CD4-positive, alpha-beta T cell treated with Interleukin-2 at 100 ng/mL for 4 hours (primary cell): ENCODE results near the gene REXO5.

Source experiments
- DNase-seq: peaks from one replicate; pipeline ENCODE4 v3.0.0-alpha.2; 2020; ENCODE audit warnings: low spot score

Gene REXO5

DNA sequence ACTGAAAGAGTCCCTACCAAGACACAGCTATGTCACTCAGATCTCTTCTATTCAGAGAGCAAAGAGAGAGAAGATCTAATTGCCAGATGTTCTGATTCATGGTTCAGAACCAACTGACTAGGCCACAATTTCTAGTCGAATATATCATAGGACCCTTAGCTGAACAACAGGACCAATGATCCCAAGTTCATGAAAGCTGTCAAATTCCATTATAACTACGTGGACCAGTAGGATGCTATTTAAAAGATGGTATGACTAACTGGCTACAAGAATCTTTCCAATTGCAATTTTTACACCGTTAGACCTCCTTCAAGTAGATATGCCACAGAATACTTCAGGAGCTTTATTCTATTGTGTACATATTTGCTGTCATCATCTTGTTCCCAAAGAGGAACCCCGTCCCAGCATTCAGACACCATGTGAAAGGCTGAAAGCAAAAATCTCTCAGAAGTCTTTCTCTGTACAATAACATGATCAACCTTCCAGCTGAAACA lies 67.8 kb downstream of the REXO5 start:
- DNase-seq = no peak

- no peak for DNase-seq
Measured at GRCh38 chr16:20875355-20875650, 69.0 kb downstream of the REXO5 start.

GRCh38 chr16:20878682-20879147 lies 72.4 kb downstream of the REXO5 start:
- DNase-seq = no peak

DNA sequence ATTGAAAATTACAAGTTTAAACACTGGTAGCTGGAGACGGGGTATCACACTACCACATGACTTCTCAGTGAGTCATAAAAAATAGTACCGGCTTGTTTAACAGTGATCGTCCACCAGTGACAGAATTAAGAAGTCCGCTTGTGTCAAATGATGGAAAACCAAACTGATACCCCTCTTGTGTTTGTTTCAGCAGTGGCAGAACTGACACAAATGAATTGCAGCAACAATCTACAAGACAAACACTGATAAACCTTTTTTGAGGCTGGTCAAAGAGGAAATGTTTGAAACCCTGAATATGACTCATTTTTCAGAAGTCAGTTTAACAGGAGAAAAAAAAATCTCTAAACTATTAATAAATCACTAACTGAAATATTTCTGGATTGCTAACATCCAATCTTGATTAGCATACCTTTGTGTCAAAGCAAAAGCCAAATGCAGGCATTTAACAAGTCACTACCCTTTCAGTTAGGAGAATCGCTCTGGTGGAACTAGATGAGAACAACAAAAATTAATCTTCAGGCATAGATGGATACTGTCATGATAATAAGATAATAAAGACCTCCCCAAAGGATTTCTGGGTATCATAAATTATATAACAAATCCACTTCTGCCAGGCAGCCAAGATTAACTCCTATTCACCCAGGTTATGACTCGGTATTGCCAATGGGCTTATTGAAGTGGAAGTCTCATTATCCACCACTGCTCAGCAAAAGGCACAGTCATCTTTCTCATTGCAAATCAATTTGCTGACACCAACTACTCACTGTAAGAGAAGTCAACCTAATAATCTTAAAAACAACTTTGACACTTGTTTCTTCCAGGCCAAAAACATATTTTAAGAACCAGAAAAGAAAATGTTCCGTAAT lies 73.1 kb downstream of the REXO5 start:
- DNase-seq = no peak

GRCh38 chr16:20880867-20881502 lies 74.7 kb downstream of the REXO5 start:
- no peak for DNase-seq

- DNase-seq = no peak
Measured at GRCh38 chr16:20881503-20881878, 75.2 kb downstream of the REXO5 start.

DNA sequence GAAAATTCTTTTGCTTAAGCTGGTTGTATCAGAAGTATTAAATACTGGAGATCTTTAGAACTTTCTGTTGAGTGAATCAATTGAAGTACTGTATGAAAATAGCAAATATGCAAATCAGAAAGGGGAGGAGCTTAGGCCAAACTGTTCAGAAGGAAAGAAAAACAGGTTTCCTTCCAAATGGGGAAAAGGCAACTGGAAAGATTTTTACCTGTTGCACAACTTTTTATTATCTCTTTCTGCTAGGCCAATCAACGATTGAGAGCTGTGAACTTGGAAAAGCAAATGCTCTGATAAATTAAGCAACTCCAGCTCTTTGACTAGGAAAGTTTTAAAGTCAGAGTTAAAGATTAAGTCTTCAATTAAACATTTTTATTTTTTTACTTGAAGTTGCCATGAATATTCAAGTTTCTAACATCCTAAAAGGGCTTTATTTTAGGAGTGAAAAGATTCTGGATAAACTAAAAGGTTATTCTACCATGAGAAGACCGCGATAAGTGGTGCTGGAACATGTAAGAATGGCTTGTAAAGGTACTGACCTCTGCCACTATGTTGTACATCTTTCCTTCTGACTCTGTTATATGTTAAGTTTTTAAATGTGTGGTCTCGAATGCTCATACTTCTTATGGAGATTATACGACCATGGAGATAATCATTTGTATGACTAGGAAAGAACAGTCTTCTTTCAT lies 77.4 kb downstream of the REXO5 start:
- DNase-seq = no peak

- no peak for DNase-seq
Measured at GRCh38 chr16:20884240-20884556, 77.9 kb downstream of the REXO5 start.

DNA sequence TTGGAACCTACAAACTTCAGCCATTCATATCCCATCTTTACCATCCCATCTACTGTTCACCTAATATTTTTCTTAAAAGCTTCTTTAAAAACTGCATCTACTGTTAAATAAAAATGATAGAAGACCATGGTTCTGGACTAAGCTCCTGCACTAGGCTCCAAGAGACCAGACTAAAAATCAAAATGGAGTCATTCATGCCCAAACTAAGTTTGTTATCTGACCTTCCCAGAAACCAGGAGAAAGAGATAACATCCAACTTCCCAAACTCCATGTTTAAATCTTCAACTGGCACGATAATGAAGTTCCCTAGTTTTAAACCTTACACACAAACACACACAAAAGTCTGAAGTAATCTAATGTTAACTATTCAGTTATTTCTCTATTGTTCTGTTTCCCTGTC lies 80.0 kb downstream of the REXO5 start:
- no peak for DNase-seq

GRCh38 chr16:20887207-20887606 lies 80.9 kb downstream of the REXO5 start:
- no peak for DNase-seq

GRCh38 chr16:20889625-20890275 lies 83.4 kb downstream of the REXO5 start:
- no peak for DNase-seq

- no peak for DNase-seq
Measured at GRCh38 chr16:20894388-20894787, 88.1 kb downstream of the REXO5 start.

- DNase-seq = no peak
Measured at GRCh38 chr16:20897253-20897897, 91.0 kb downstream of the REXO5 start.

DNA sequence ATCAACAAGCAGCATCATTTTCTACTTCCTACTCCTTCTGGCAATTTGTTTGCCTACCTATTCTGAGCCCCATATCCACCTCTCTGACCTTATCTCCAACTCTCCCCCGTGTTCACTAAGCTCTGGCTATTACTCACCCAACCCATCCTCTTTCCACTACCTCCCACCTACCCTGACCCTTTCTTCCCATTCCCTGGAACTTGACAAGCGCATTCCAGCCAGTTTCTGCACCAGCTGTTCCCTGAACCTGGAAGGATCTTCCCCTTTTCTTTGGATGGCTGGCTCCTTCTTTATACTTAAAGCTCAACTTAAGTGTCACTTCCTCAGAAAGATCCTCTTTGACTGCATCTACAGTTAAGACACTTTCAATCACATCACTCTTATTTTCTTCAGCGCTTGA lies 91.6 kb downstream of the REXO5 start:
- DNase-seq = no peak

GRCh38 chr16:20899071-20899470 lies 92.7 kb downstream of the REXO5 start:
- DNase-seq = no peak
